Tibial artery (tissue), 4 donors: ENCODE results near the gene SH3RF3.

Experiments used
- DNase-seq, 2 donors: peaks; one replicate each; pipeline ENCODE4 v3.0.0-alpha.2; 2019
- H3K27ac ChIP-seq, 2 donors: fragments of 200-600 bp; sonication (generic) in 1 of 2; 1 replicate in 1 of 2; 2 replicates in 1 of 2; pipeline ENCODE4 v1.5.1; 2018 to 2019; ENCODE audit warnings: mild to moderate bottlenecking in 1 of 2
- H3K27me3 ChIP-seq, 2 donors: fragments of 200-600 bp; sonication (generic) in 1 of 2; one replicate each; pipeline versions ENCODE4 v1.5.1 to v1.6.0; 2016 to 2019
- H3K36me3 ChIP-seq, 3 donors: fragments of 200-600 bp; sonication (generic) in 2 of 3; one replicate each; pipeline ENCODE4 v1.5.1; 2016 to 2019; ENCODE audit warnings: mild to moderate bottlenecking in 2 of 3
- H3K4me1 ChIP-seq, 4 donors: fragments of 200-600 bp; sonication (generic) in 2 of 4; 1 replicate in 3 of 4; 2 replicates in 1 of 4; pipeline ENCODE4 v1.5.1; 2016 to 2019
- H3K4me3 ChIP-seq, 2 donors: fragments of 200-600 bp; sonication (generic) in 1 of 2; 1 replicate in 1 of 2; 2 replicates in 1 of 2; pipeline ENCODE4 v1.5.1; 2018 to 2019; ENCODE audit warnings: mild to moderate bottlenecking in 2 of 2
- H3K9me3 ChIP-seq, 3 donors: fragments of 200-600 bp; sonication (generic) in 1 of 3; one replicate each; pipeline ENCODE4 v1.5.1; 2016 to 2019
- intact Hi-C: fragments of 100-400 bp; cut with DNase I; formaldehyde crosslinking; loops from one replicate; pipeline ENCODE4 v1.15.0; 2023; ENCODE audit warnings: low total_unique reads
- TF ChIP-seq, protein P1 (sequence below), 2 experiments: fragments of 200-600 bp in 1 of 2; fragments of 450-650 bp in 1 of 2; IDR thresholded peaks; one replicate each; pipeline ENCODE4 v1.5.1; 2017 to 2019; ENCODE audit warnings: antibody characterized with exemption in 2 of 2, mild to moderate bottlenecking in 1 of 2, moderate library complexity in 1 of 2

The SH3RF3 gene

DNA sequence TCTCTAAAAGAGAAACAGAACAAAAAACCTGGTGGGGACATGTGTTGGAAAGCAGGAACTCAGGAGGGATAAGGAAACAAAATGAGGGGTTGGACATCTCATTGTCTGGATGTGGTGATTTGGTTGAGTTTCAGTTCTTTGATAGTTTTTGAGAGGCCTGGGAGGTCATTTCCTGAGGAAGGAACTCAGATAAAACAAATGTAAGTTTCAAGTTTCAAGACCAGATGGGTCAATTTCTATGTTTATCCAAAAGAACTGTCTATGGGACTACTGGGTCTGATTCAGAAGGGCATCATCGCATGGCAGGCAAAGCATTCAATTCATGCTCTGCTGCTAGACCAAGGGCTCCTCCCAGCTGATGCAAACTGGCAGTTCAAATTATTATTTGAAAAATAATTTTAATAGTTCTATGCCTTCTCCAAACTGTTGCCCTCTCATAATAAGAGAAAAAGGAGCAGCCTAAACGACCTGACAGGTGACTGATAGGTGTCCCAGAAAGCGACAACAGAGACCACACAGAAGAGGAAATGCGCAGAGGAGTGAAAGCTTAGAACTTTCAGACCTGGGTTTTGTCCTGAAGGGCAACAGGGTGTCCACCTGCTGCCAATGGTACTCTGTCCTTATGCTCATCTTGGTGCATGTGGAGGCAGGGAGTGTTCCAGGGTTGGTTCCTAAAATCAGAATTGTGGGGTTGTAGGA lies 39.3 kb upstream of the SH3RF3 start:
- no peak overlapping the region for H3K27ac ChIP-seq
- H3K36me3 ChIP-seq = no peaks in the 10 kb centered on the region
- H3K27me3 ChIP-seq = peaks cover 0 to 8% of the 10 kb centered on the region in 2 donors
- H3K9me3 ChIP-seq = no peaks in the 10 kb centered on the region
- TF ChIP-seq, protein P1, sequence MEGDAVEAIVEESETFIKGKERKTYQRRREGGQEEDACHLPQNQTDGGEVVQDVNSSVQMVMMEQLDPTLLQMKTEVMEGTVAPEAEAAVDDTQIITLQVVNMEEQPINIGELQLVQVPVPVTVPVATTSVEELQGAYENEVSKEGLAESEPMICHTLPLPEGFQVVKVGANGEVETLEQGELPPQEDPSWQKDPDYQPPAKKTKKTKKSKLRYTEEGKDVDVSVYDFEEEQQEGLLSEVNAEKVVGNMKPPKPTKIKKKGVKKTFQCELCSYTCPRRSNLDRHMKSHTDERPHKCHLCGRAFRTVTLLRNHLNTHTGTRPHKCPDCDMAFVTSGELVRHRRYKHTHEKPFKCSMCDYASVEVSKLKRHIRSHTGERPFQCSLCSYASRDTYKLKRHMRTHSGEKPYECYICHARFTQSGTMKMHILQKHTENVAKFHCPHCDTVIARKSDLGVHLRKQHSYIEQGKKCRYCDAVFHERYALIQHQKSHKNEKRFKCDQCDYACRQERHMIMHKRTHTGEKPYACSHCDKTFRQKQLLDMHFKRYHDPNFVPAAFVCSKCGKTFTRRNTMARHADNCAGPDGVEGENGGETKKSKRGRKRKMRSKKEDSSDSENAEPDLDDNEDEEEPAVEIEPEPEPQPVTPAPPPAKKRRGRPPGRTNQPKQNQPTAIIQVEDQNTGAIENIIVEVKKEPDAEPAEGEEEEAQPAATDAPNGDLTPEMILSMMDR (IDR thresholded peaks at IDR 0.05) = no peak
- H3K4me3 ChIP-seq = no peak overlapping the region
- no peaks in the 10 kb centered on the region for H3K4me1 ChIP-seq
- intact Hi-C loops = no loop called here
- no peak for DNase-seq

DNA sequence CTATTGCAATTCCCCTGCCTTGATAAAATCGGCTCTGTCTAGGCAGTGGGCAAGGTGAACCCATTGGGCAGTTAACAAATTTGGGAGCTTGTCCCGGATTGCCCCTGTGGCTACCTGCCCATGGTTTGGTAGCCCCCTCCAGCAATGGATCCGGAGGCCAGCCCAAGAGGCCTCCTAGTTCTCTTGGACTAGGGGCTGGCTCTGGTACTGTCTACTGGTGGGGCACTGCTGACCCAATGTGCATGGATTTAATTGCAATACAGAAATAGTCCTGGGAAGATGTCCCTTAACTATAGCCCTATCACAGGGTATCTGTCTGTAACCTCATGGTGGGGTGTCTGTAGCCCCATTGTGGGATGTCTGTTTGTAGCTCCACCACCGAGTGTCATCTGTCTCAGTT lies 37.5 kb upstream of the SH3RF3 start:
- Histone ChIP-seq H3K27ac (no peak overlapping the region), H3K36me3 (no peaks in the 10 kb centered on the region), H3K9me3 (no peaks in the 10 kb centered on the region), H3K4me1 (no peaks in the 10 kb centered on the region), H3K27me3 (no peaks in the 10 kb centered on the region), H3K4me3 (no peak overlapping the region)
- no peak for DNase-seq
- intact Hi-C loops = no loop called here
- TF ChIP-seq, protein P1 (IDR thresholded peaks at IDR 0.05) = no peak

DNA sequence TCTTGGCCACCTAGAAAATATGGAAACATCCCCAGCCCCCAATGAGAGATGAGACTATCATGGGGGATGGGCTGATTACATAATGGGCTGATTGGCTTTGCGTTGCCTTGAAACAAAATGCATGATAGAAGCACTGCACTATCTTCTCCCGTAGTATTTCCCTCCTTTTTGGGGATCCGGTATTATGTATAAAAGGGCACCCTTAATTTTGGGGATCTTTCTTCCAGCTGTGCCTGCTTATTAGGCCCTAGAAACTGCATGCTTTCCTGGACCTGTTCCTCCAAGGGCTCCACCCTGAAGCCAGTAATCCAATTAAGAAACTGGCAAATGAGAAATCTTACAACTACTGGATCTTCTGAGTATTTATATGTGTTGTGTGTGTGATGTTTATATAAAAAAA lies 34.9 kb upstream of the SH3RF3 start:
- Histone ChIP-seq H3K27ac (no peak overlapping the region), H3K27me3 (peaks cover 0 to under 1% of the 10 kb centered on the region in 2 donors), H3K9me3 (no peaks in the 10 kb centered on the region), H3K36me3 (no peaks in the 10 kb centered on the region), H3K4me3 (no peak overlapping the region), H3K4me1 (no peaks in the 10 kb centered on the region)
- no peak for DNase-seq
- TF ChIP-seq, protein P1 (IDR thresholded peaks at IDR 0.05) = no peak
- intact Hi-C loops = no loop called here

DNA sequence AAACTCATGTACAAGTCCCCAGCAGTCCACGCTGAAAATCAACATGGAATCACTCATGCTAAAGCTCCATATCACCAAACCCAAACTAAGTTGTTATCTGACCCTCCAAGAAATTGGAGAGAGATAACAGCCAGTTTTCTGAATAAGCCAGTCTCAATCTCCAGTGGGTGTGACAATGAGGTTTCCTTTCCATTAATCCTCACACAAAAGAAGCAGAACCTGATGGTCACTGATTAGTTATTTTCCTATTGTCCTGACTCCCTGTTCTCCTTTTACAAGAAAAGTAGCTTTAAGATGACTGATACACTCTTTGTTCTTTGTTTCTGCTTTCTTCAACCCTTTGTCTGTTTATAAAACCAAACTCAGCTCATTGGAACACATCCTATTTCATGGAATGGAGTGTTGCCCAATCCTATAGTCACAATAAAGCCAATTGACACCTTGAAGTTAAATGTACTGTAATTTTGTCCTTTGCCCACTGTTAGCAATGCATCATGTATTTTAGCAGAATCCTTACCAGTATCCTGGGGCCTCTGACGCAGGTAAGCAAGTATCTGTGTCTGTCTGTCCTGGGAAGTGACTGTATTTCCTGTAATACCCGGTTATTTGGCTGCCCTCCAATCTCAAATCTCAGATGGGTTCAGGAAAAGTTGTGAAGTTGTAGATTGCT lies 30.6 kb upstream of the SH3RF3 start:
- H3K27me3 ChIP-seq = peaks cover 0 to 17% of the 10 kb centered on the region in 2 donors
- no peaks in the 10 kb centered on the region for H3K4me1 ChIP-seq
- no peak overlapping the region for H3K4me3 ChIP-seq
- intact Hi-C loops = no loop called here
- no peaks in the 10 kb centered on the region for H3K9me3 ChIP-seq
- TF ChIP-seq, protein P1 (IDR thresholded peaks at IDR 0.05) = no peak
- no peak for DNase-seq
- H3K36me3 ChIP-seq = no peaks in the 10 kb centered on the region
- no peak overlapping the region for H3K27ac ChIP-seq

DNA sequence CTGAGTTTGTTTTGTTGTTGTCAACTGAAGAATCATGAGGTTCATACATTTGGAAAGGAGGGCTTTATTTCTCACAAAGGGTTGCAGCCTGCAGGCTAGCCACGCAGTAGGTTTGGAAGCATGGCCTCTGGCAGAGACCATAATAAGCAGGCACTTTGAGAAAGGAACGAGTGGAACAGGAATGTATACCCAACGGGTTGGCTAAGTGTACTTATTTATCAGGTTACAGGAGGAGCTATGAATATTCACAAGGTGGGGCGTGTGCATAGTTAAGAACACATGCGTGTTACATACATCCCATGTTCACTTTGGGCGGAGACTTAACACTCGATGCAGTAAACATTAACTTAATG lies 30.1 kb upstream of the SH3RF3 start:
- TF ChIP-seq, protein P1 (IDR thresholded peaks at IDR 0.05) = no peak
- no peak for DNase-seq
- Histone ChIP-seq H3K27ac (no peak overlapping the region), H3K27me3 (peaks cover 0 to 17% of the 10 kb centered on the region in 2 donors), H3K36me3 (no peaks in the 10 kb centered on the region), H3K9me3 (no peaks in the 10 kb centered on the region), H3K4me1 (no peaks in the 10 kb centered on the region), H3K4me3 (no peak overlapping the region)
- intact Hi-C loops = no loop called here
